HEK293 (cell line): Measurements from ENCODE around the gene TLE2.

ENCODE experiments used
- EGR2 ChIP-seq: fragments of 450-650 bp; formaldehyde crosslinking; IDR thresholded peaks from 2 replicates; pipeline ENCODE4 v1.5.1; 2016; ENCODE audit warnings: low read depth, missing biosample characterization, missing genetic modification characterization
- KLF1 ChIP-seq: fragments of 450-650 bp; formaldehyde crosslinking; IDR thresholded peaks from 2 replicates; pipeline ENCODE4 v1.5.1; 2016; ENCODE audit warnings: missing biosample characterization, missing genetic modification characterization
- SCRT2 ChIP-seq: fragments of 450-650 bp; formaldehyde crosslinking; IDR thresholded peaks from 2 replicates; pipeline ENCODE4 v1.5.1; 2016; ENCODE audit warnings: missing biosample characterization, missing genetic modification characterization
- SP2 ChIP-seq: fragments of 450-650 bp; formaldehyde crosslinking; IDR thresholded peaks from 2 replicates; pipeline ENCODE4 v1.5.1; 2016; ENCODE audit warnings: missing biosample characterization, missing genetic modification characterization
- SP7 ChIP-seq: fragments of 450-650 bp; formaldehyde crosslinking; IDR thresholded peaks from 2 replicates; pipeline ENCODE4 v1.5.1; 2016; ENCODE audit warnings: missing biosample characterization, missing genetic modification characterization
- ZBTB20 ChIP-seq: fragments of 450-650 bp; formaldehyde crosslinking; IDR thresholded peaks from 2 replicates; pipeline ENCODE4 v1.5.1; 2016; ENCODE audit warnings: missing biosample characterization, missing genetic modification characterization
- ZBTB26 ChIP-seq: fragments of 450-650 bp; formaldehyde crosslinking; optimal IDR thresholded peaks from 2 replicates; pipeline ENCODE3; 2016; ENCODE audit warnings: missing biosample characterization, mild to moderate bottlenecking, missing genetic modification characterization
- ZBTB48 ChIP-seq: fragments of 450-650 bp; formaldehyde crosslinking; IDR thresholded peaks from 2 replicates; pipeline ENCODE4 v1.5.1; 2016; ENCODE audit warnings: missing biosample characterization, missing genetic modification characterization
- ZFHX2 ChIP-seq: fragments of 450-650 bp; formaldehyde crosslinking; conservative IDR thresholded peaks from 2 replicates; pipeline ENCODE4 v1.5.1; 2016; ENCODE audit warnings: missing biosample characterization, missing genetic modification characterization
- ZFP3 ChIP-seq: fragments of 450-650 bp; formaldehyde crosslinking; IDR thresholded peaks from 2 replicates; pipeline ENCODE4 v1.5.1; 2016; ENCODE audit warnings: low read depth, missing biosample characterization, missing genetic modification characterization
- ZNF18 ChIP-seq: fragments of 450-650 bp; formaldehyde crosslinking; IDR thresholded peaks from 2 replicates; pipeline ENCODE4 v1.5.1; 2016; ENCODE audit warnings: missing biosample characterization, missing genetic modification characterization
- ZNF223 ChIP-seq: fragments of 450-650 bp; formaldehyde crosslinking; IDR thresholded peaks from 2 replicates; pipeline ENCODE4 v1.5.1; 2016; ENCODE audit warnings: missing biosample characterization, missing genetic modification characterization
- ZNF302 ChIP-seq: fragments of 450-650 bp; formaldehyde crosslinking; IDR thresholded peaks from 2 replicates; pipeline ENCODE4 v1.5.1; 2016; ENCODE audit warnings: missing biosample characterization, missing genetic modification characterization, low read depth
- ZNF350 ChIP-seq: fragments of 450-650 bp; formaldehyde crosslinking; IDR thresholded peaks from 2 replicates; pipeline ENCODE4 v1.5.0; 2017; ENCODE audit warnings: missing biosample characterization, mild to moderate bottlenecking, missing genetic modification characterization
- ZNF354C ChIP-seq: fragments of 450-650 bp; formaldehyde crosslinking; IDR thresholded peaks from 2 replicates; pipeline ENCODE4 v1.5.1; 2016; ENCODE audit warnings: missing biosample characterization, missing genetic modification characterization, low read depth, borderline replicate concordance
- ZNF394 ChIP-seq: fragments of 450-650 bp; formaldehyde crosslinking; IDR thresholded peaks from 2 replicates; pipeline ENCODE4 v1.5.1; 2016; ENCODE audit warnings: missing biosample characterization, missing genetic modification characterization, mild to moderate bottlenecking, moderate library complexity, borderline replicate concordance
- ZNF513 ChIP-seq: fragments of 450-650 bp; IDR thresholded peaks from 2 replicates; pipeline ENCODE4 v1.5.1; 2018; ENCODE audit warnings: missing biosample characterization, missing genetic modification characterization
- ZNF704 ChIP-seq: fragments of 450-650 bp; formaldehyde crosslinking; IDR thresholded peaks from 2 replicates; pipeline ENCODE4 v1.5.1; 2016; ENCODE audit warnings: missing biosample characterization, missing genetic modification characterization
- ZNF792 ChIP-seq: fragments of 450-650 bp; formaldehyde crosslinking; IDR thresholded peaks from 2 replicates; pipeline ENCODE4 v1.5.1; 2016; ENCODE audit warnings: missing biosample characterization, missing genetic modification characterization
- ZNF830 ChIP-seq: fragments of 450-650 bp; IDR thresholded peaks from 2 replicates; pipeline ENCODE4 v1.5.0; 2018; ENCODE audit warnings: missing biosample characterization, missing genetic modification characterization, low read depth, mild to moderate bottlenecking, moderate library complexity
- ZNF843 ChIP-seq: fragments of 450-650 bp; formaldehyde crosslinking; IDR thresholded peaks from 2 replicates; pipeline ENCODE4 v1.5.1; 2016; ENCODE audit warnings: missing biosample characterization, missing genetic modification characterization
- ZSCAN5A ChIP-seq: fragments of 450-650 bp; formaldehyde crosslinking; IDR thresholded peaks from 2 replicates; pipeline ENCODE4 v1.5.1; 2016; ENCODE audit warnings: missing biosample characterization, missing genetic modification characterization
- TF ChIP-seq, protein P1 (sequence below): fragments of 450-650 bp; formaldehyde crosslinking; IDR thresholded peaks from 2 replicates; pipeline ENCODE4 v1.5.1; 2016; ENCODE audit warnings: missing biosample characterization, missing genetic modification characterization
- TF ChIP-seq, protein P2 (sequence below): fragments of 450-650 bp; formaldehyde crosslinking; IDR thresholded peaks from 2 replicates; pipeline ENCODE4 v1.5.1; 2017; ENCODE audit warnings: missing biosample characterization, missing genetic modification characterization
- TF ChIP-seq, protein P3 (sequence below): fragments of 450-650 bp; formaldehyde crosslinking; IDR thresholded peaks from 2 replicates; pipeline ENCODE4 v1.5.1; 2016; ENCODE audit warnings: missing biosample characterization, missing genetic modification characterization

TLE2 gene

DNA sequence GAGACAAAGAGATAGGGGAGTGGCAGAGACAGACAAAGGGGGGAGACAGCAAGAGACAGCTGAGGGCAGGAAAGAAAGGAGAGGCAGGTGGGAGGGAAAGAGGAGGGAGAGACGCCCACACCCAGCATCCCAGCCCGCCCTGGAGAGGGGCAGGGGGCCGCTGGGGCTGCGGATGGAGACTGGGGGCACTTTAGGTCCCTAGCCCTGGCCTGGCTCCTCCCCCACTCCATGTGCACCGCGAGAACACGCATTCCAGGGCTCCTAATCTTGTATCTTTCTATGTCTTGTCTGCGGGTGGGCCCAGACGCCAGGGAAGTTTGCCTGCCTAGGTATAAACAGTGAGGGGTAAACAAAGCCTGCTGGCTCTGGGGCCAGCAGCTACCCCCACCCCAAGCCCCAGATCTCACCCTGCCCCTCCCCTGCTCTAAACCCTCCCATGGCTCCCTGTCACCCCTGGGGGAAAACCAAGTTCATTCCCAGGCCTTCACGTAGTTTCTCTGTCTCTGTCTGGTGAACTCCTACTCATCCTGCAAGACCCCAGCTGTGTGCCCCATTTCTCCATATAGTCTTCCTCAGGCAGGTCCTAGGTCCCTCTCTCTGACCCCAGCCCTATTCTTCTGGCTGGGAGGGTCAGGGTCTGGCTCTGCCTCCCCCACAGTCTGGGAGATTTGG, 27.5 kb upstream of the TLE2 start (continued):
- TF ChIP-seq ZNF18 (no peak), ZBTB20 (tag by site-specific recombination) (peak; percentile 91), SP2 (tag by site-specific recombination) (peak; percentile 33; the same call in 1 of the 2 replicates), ZSCAN5A (tag by site-specific recombination) (no peak), EGR2 (tag by site-specific recombination) (peak; percentile 70; the same call in 1 of the 2 replicates), ZBTB48 (tag by site-specific recombination) (peak; percentile 84), SCRT2 (tag by site-specific recombination) (no peak), ZFHX2 (tag by site-specific recombination) (peak; percentile 92), ZNF830 (tag by site-specific recombination) (no peak), ZNF792 (tag by site-specific recombination) (no peak), ZNF394 (no peak), ZNF704 (tag by site-specific recombination) (no peak), ZNF350 (tag by site-specific recombination) (no peak), ZFP3 (tag by site-specific recombination) (peak; percentile 100), ZNF223 (tag by site-specific recombination) (no peak), ZNF302 (tag by site-specific recombination) (no peak), SP7 (tag by site-specific recombination) (peak; percentile 47; the same call in 1 of the 2 replicates), ZNF354C (tag by site-specific recombination) (no peak), ZNF513 (tag by site-specific recombination) (no peak), ZBTB26 (tag by site-specific recombination) (peak; percentile 34), KLF1 (tag by site-specific recombination) (peak; percentile 89), ZNF843 (no peak)
- TF ChIP-seq, protein P1, sequence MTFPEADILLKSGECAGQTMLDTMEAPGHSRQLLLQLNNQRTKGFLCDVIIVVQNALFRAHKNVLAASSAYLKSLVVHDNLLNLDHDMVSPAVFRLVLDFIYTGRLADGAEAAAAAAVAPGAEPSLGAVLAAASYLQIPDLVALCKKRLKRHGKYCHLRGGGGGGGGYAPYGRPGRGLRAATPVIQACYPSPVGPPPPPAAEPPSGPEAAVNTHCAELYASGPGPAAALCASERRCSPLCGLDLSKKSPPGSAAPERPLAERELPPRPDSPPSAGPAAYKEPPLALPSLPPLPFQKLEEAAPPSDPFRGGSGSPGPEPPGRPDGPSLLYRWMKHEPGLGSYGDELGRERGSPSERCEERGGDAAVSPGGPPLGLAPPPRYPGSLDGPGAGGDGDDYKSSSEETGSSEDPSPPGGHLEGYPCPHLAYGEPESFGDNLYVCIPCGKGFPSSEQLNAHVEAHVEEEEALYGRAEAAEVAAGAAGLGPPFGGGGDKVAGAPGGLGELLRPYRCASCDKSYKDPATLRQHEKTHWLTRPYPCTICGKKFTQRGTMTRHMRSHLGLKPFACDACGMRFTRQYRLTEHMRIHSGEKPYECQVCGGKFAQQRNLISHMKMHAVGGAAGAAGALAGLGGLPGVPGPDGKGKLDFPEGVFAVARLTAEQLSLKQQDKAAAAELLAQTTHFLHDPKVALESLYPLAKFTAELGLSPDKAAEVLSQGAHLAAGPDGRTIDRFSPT (tag by site-specific recombination): no peak
- TF ChIP-seq, protein P2, sequence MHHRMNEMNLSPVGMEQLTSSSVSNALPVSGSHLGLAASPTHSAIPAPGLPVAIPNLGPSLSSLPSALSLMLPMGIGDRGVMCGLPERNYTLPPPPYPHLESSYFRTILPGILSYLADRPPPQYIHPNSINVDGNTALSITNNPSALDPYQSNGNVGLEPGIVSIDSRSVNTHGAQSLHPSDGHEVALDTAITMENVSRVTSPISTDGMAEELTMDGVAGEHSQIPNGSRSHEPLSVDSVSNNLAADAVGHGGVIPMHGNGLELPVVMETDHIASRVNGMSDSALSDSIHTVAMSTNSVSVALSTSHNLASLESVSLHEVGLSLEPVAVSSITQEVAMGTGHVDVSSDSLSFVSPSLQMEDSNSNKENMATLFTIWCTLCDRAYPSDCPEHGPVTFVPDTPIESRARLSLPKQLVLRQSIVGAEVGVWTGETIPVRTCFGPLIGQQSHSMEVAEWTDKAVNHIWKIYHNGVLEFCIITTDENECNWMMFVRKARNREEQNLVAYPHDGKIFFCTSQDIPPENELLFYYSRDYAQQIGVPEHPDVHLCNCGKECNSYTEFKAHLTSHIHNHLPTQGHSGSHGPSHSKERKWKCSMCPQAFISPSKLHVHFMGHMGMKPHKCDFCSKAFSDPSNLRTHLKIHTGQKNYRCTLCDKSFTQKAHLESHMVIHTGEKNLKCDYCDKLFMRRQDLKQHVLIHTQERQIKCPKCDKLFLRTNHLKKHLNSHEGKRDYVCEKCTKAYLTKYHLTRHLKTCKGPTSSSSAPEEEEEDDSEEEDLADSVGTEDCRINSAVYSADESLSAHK (tag by site-specific recombination): peak; percentile 15; the same call in 1 of the 2 replicates
- TF ChIP-seq, protein P3, sequence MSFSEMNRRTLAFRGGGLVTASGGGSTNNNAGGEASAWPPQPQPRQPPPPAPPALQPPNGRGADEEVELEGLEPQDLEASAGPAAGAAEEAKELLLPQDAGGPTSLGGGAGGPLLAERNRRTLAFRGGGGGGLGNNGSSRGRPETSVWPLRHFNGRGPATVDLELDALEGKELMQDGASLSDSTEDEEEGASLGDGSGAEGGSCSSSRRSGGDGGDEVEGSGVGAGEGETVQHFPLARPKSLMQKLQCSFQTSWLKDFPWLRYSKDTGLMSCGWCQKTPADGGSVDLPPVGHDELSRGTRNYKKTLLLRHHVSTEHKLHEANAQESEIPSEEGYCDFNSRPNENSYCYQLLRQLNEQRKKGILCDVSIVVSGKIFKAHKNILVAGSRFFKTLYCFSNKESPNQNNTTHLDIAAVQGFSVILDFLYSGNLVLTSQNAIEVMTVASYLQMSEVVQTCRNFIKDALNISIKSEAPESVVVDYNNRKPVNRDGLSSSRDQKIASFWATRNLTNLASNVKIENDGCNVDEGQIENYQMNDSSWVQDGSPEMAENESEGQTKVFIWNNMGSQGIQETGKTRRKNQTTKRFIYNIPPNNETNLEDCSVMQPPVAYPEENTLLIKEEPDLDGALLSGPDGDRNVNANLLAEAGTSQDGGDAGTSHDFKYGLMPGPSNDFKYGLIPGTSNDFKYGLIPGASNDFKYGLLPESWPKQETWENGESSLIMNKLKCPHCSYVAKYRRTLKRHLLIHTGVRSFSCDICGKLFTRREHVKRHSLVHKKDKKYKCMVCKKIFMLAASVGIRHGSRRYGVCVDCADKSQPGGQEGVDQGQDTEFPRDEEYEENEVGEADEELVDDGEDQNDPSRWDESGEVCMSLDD: peak; percentile 82
